GM12873 (cell line): ENCODE results near the gene DBNDD1.

Source experiments
- TF ChIP-seq, protein P1 (sequence below): IDR thresholded peaks from 2 replicates; pipeline ENCODE4 v1.5.1; 2012; ENCODE audit warnings: low read depth, mild to moderate bottlenecking, moderate library complexity, low read length, control low read depth; ENCODE audit not compliant: insufficient read depth; ENCODE audit errors: missing control alignments

Gene DBNDD1

DNA sequence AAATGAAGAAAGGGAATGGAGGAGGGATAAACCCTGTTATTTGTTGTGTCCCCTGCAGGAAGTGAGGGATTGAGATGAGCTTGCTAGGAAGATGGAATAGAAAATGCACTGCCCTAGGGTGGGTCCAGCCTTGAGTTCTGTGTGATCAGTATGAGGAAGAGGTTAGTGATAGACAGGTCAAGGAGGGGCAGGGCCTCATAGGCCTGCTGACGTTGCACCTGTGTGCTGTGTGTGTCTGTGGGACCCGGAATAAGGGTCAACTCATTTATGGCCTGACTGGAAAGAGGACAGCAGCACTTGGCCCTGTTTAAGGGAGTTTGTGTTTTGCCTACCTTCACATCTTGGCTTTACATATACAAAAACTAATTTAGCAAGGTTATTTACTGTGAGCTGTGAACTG, 44.4 kb downstream of the DBNDD1 start:
- TF ChIP-seq, protein P1, sequence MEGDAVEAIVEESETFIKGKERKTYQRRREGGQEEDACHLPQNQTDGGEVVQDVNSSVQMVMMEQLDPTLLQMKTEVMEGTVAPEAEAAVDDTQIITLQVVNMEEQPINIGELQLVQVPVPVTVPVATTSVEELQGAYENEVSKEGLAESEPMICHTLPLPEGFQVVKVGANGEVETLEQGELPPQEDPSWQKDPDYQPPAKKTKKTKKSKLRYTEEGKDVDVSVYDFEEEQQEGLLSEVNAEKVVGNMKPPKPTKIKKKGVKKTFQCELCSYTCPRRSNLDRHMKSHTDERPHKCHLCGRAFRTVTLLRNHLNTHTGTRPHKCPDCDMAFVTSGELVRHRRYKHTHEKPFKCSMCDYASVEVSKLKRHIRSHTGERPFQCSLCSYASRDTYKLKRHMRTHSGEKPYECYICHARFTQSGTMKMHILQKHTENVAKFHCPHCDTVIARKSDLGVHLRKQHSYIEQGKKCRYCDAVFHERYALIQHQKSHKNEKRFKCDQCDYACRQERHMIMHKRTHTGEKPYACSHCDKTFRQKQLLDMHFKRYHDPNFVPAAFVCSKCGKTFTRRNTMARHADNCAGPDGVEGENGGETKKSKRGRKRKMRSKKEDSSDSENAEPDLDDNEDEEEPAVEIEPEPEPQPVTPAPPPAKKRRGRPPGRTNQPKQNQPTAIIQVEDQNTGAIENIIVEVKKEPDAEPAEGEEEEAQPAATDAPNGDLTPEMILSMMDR, result no peak

GRCh38 chr16:89973654-89974335, 45.5 kb downstream of the DBNDD1 start:
- TF ChIP-seq, protein P1, result no peak

DNA sequence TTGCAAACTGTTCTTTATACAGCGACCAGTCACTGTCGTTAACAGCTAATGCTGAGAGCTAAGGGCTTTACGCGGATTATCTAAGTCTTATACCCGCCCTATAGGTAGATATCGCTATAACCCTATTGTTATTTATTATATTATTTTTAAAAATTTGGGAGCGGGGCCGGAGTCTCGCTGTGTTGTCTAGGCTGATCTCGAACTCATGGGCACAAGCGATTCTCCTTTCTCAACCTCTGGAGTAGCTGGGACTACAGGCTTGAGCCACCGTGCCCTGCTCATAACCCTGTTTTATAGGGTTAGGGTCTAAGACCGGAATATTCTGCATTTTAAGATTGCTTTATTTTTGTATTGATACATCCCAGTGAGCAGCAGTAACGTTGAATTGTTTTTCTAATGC, 46.0 kb downstream of the DBNDD1 start:
- TF ChIP-seq, protein P1, result no peak

DNA sequence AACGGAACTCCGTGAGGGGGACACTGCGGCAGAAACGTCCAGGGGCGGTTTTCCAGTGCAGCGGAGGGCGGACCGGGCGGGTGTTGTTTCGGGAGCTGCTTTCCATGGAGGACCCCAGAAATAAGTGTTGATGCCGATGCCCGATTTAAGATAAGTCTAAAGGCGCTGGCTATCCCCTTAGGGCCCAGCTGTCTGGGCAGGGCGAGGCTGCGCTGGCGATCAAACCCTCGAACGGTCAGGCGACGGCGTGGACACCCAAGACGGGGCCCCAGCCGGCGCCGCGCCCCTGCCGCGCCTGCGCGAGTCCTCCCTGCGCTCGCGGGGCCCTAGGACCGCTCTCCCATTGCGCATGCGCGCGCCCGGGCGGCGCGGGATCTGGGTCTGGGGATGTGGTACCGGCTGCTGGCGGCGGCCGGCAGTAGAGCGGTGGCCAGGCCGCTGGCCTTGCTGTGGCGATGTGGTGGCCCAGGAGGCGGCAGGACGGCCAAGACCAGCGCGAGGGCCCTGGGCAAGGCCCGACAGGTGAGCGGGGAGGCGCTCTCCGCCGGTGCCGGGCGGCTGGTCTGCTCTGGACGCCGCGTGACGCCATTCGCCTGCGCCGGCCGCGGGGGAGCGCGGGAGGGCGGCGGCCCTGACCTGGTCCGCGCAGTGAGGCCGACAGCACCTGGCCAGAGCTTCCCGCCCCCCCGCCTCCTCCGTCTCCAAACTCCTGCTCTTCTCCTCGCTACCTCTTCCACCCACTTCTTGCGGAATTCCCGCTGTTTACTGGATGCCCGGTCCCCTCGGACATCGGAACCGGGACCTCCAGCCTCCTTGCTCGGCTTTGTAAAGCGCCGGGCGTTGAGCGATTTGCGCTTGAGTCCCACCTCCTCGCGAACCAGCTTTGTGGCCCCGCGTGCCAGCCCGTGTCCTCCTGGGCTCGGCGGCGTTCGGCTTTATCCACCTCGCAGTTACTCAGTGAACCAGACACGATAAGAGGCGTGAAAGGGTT, 46.7 kb downstream of the DBNDD1 start:
- TF ChIP-seq, protein P1, result no peak

DNA sequence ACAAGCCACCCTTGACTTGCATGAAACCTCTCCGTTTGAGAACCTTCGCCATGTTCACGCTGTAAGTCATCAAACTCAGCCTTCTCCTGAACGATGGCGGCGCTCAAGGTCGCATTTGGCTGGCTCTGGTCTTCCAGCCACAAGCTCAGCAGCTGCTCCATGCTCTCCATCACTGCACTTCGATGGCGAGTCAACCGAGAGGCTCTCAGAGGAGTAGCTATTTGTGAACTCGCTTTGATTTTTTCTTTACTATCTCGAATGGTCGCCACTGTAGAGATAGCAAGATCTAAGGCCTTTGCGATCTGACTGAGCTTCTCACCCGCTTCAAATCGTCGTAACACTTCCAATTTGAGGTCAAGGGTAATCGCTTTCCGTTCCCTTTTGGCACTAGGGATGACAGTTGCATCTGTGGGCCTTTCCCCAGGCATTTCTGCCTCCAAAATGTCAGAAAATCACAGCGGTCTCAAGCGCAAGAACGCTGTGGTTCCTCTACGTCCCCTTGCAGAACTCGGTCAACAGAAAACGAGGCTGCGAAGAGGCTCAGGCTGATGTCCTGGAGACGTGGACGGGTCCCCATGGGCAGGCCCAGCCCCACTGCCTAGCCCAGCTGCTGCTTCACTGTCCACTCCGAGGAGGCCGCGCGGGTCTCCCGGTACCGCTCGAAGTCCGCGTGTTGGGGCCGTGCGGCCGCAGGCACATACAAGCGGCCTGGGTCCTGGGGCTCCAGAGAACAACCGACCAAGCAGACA, 47.6 kb downstream of the DBNDD1 start:
- TF ChIP-seq, protein P1, result no peak

DNA sequence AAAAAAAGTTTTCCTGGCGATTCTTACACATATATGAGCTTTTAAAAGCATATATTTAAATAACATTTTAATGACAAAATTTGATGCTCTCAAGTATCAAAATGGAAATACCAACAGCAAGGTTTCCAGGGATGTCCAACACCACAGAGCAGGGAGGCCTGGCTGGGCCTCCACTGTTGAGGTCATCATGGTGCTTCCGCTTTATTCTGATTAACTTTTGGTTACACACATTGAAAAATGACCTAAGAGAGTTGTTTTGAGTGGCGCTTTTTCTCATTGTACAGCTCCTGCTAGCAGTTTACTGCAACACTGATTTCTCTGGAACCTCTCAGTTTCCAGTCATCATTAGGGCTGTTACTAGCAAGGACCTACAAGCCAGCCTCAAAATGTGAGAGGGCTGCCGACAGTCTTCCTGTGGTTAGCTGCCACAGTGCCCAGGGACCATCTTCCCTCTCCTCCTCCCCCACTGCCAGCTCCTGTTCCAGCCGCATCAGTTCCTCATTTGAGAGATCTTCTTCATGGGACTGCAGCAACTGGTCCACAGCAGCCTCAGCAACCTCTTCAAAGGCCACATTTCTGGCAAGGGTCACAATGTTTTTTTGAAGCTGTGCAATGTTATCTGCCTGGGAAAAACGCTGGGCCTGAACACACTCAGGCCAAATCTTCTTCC, 49.4 kb downstream of the DBNDD1 start:
- TF ChIP-seq, protein P1, result no peak
